ENCODE results near the gene KCNK6.

GRCh38 chr19:38361633-38362075, 42.0 kb downstream of the KCNK6 start:
- no peak for TF ChIP-seq POLR2A (IDR thresholded peaks at IDR 0.05; ENCODE audit: low read depth, low read length)
- no peak for TF ChIP-seq POLR2AphosphoS5 (IDR thresholded peaks at IDR 0.05; ENCODE audit: low read depth, low read length)
- TF ChIP-seq TAF1 (IDR thresholded peaks at IDR 0.05; ENCODE audit: borderline replicate concordance, low read depth, low read length) = no peak
